Gastrocnemius medialis (tissue), 4 donors: ENCODE results near the gene BAZ2B.

Experiments used
- POLR2A ChIP-seq, 2 donors: fragments of 450-650 bp; IDR thresholded peaks; one replicate each; pipeline ENCODE4 v1.6.1; 2017; ENCODE audit warnings: antibody characterized with exemption in 2 of 2, mild to moderate bottlenecking in 2 of 2, moderate library complexity in 2 of 2
- TF ChIP-seq, protein P1 (sequence below), 5 experiments: fragments of 450-650 bp in 3 of 5; fragments of 200-600 bp in 2 of 5; sonication (generic) in 2 of 5; IDR thresholded peaks in 4 of 5; conservative IDR thresholded peaks in 1 of 5; 1 replicate in 4 of 5; 2 replicates in 1 of 5; pipeline ENCODE4 v1.5.1; 2016 to 2019; ENCODE audit warnings: antibody characterized with exemption in 5 of 5, mild to moderate bottlenecking in 3 of 5, moderate library complexity in 3 of 5

DNA sequence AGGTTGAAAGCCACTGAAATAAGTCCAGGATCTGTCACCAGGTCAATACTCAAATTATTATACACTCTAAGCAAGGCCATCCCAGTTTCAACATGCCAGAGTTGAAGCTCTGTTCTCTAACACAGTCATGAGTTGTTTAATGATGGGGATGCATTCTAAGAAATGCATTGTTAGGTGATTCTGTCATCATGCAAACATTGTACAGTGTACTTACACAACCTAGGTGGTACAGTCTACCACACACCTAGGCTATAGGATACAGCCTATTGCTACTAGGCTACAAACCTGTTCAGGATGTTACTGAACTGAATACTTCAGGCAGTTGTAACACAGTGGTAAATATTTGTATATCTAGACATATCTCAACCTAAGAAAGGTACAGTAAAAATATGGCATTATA lies 162.2 kb downstream of the BAZ2B start:
- TF ChIP-seq, protein P1, sequence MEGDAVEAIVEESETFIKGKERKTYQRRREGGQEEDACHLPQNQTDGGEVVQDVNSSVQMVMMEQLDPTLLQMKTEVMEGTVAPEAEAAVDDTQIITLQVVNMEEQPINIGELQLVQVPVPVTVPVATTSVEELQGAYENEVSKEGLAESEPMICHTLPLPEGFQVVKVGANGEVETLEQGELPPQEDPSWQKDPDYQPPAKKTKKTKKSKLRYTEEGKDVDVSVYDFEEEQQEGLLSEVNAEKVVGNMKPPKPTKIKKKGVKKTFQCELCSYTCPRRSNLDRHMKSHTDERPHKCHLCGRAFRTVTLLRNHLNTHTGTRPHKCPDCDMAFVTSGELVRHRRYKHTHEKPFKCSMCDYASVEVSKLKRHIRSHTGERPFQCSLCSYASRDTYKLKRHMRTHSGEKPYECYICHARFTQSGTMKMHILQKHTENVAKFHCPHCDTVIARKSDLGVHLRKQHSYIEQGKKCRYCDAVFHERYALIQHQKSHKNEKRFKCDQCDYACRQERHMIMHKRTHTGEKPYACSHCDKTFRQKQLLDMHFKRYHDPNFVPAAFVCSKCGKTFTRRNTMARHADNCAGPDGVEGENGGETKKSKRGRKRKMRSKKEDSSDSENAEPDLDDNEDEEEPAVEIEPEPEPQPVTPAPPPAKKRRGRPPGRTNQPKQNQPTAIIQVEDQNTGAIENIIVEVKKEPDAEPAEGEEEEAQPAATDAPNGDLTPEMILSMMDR (IDR thresholded peaks at IDR 0.05 in 4 of 5, conservative IDR thresholded peaks at IDR 0.05 in 1 of 5): no peak
- no peak for TF ChIP-seq POLR2A (IDR thresholded peaks at IDR 0.05)
